DND-41 (cell line): ENCODE measurements around the gene PAGE2B.

Experiments used
- ATAC-seq: fragments of 200-7000 bp; cut with Tn5 transposase; 3 replicates; pipeline ENCODE4 v1.9.1; 2021; ENCODE audit warnings: low read depth; ENCODE audit not compliant: insufficient read depth
- DNase-seq: peaks from one replicate; pipeline ENCODE4 v3.0.0-alpha.2; 2020
- H2AFZ ChIP-seq: 2 replicates; pipeline ENCODE4 v1.6.0; 2012; ENCODE audit warnings: low read depth, low read length
- H3K27ac ChIP-seq: 2 replicates; pipeline ENCODE4 v1.5.1; 2012; ENCODE audit warnings: low read length, inconsistent platforms
- H3K27me3 ChIP-seq: fragments of 200-600 bp; sonication (generic); 2 replicates; pipeline ENCODE4 v1.6.0; 2012; ENCODE audit warnings: low read length, mild to moderate bottlenecking, inconsistent platforms; ENCODE audit not compliant: insufficient read depth, poor library complexity
- H3K36me3 ChIP-seq: 2 replicates; pipeline ENCODE4 v1.5.1; 2012; ENCODE audit warnings: low read length, inconsistent platforms; ENCODE audit not compliant: insufficient read depth
- H3K4me1 ChIP-seq: 2 replicates; pipeline ENCODE4 v1.5.1; 2012; ENCODE audit warnings: mild to moderate bottlenecking, low read length; ENCODE audit not compliant: insufficient read depth
- H3K4me2 ChIP-seq: 2 replicates; pipeline ENCODE4 v1.6.0; 2012; ENCODE audit warnings: mild to moderate bottlenecking, moderate library complexity, low read length, inconsistent platforms; ENCODE audit not compliant: insufficient read depth
- H3K4me3 ChIP-seq, 2 experiments: fragments of 200-600 bp in 1 of 2; shearing (Covaris generic) in 1 of 2; 2 replicates each; pipeline ENCODE4 v1.5.1; 2012 to 2016; ENCODE audit warnings: inconsistent platforms in 2 of 2, low read length in 2 of 2, mild to moderate bottlenecking in 2 of 2, low read depth in 1 of 2, moderate library complexity in 1 of 2
- H3K79me2 ChIP-seq: 2 replicates; pipeline ENCODE4 v1.6.0; 2012; ENCODE audit warnings: low read length, inconsistent platforms; ENCODE audit not compliant: insufficient read depth
- H3K9ac ChIP-seq: 2 replicates; pipeline ENCODE4 v1.6.0; 2012; ENCODE audit warnings: low read depth, mild to moderate bottlenecking, inconsistent platforms, low read length, moderate library complexity
- H3K9me3 ChIP-seq: 2 replicates; pipeline ENCODE4 v1.5.1; 2012; ENCODE audit warnings: low read length, moderate library complexity, mild to moderate bottlenecking, inconsistent platforms; ENCODE audit not compliant: insufficient read depth, severe bottlenecking
- H4K20me1 ChIP-seq: 2 replicates; pipeline ENCODE4 v1.6.0; 2012; ENCODE audit warnings: low read length; ENCODE audit not compliant: insufficient read depth
- CTCF ChIP-seq: IDR thresholded peaks from 2 replicates; pipeline ENCODE4 v1.5.1; 2012; ENCODE audit warnings: borderline replicate concordance, low read length, moderate library complexity, mild to moderate bottlenecking; ENCODE audit not compliant: poor library complexity, severe bottlenecking; ENCODE audit errors: extremely low read depth
- EZH2 ChIP-seq: IDR thresholded peaks from 3 replicates; pipeline ENCODE4 v1.6.1; 2012; ENCODE audit warnings: borderline replicate concordance, low read depth, mild to moderate bottlenecking, moderate library complexity, low read length, inconsistent platforms; ENCODE audit not compliant: severe bottlenecking

PAGE2B gene

GRCh38 chrX:55074851-55075467 lies at the start of gene PAGE2B:
PAGE2B (plus strand) TSS chrX:55075030; CDS start chrX:55076042, 1,012 bp downstream.
- ATAC-seq (no peak), DNase-seq (no peak)
- Histone ChIP-seq H3K36me3 (no peaks in the 10 kb centered on the region), H3K27me3 (no peaks in the 10 kb centered on the region), H3K9ac (no peak within 1 kb of the TSS), H3K27ac (no peak within 1 kb of the TSS), H3K9me3 (no peaks in the 10 kb centered on the region), H2AFZ (no peak within 1 kb of the TSS), H4K20me1 (no peaks in the 10 kb centered on the region), H3K79me2 (no peaks in the 10 kb centered on the region), H3K4me2 (no peak within 1 kb of the TSS), H3K4me1 (no peaks in the 10 kb centered on the region), H3K4me3 (no peak within 1 kb of the TSS)
- TF ChIP-seq EZH2 (no peak), CTCF (no peak)

GRCh38 chrX:55026143-55026542 lies 48.7 kb upstream of the PAGE2B start:
- H3K9ac ChIP-seq, result no peak overlapping the region
- DNase-seq (no peak), ATAC-seq (no peak)
- no peaks in the 10 kb centered on the region for H4K20me1 ChIP-seq
- TF ChIP-seq EZH2 (no peak), CTCF (no peak)
- no peak overlapping the region for H3K4me3 ChIP-seq
- H3K27me3 ChIP-seq, result no peaks in the 10 kb centered on the region
- no peaks in the 10 kb centered on the region for H3K9me3 ChIP-seq
- no peaks in the 10 kb centered on the region for H3K4me1 ChIP-seq
- no peak overlapping the region for H3K27ac ChIP-seq
- no peak overlapping the region for H2AFZ ChIP-seq
- H3K36me3 ChIP-seq, result no peaks in the 10 kb centered on the region
- no peak overlapping the region for H3K4me2 ChIP-seq
- H3K79me2 ChIP-seq, result no peaks in the 10 kb centered on the region

GRCh38 chrX:55026840-55027239 lies 48.0 kb upstream of the PAGE2B start:
- no peak overlapping the region for H3K4me2 ChIP-seq
- TF ChIP-seq CTCF, result no peak
- no peak for TF ChIP-seq EZH2
- no peak overlapping the region for H2AFZ ChIP-seq
- no peak overlapping the region for H3K9ac ChIP-seq
- H3K27me3 ChIP-seq, result no peaks in the 10 kb centered on the region
- H3K4me1 ChIP-seq, result no peaks in the 10 kb centered on the region
- H3K79me2 ChIP-seq, result no peaks in the 10 kb centered on the region
- H3K27ac ChIP-seq, result no peak overlapping the region
- H3K4me3 ChIP-seq, result no peak overlapping the region
- no peaks in the 10 kb centered on the region for H3K9me3 ChIP-seq
- no peaks in the 10 kb centered on the region for H4K20me1 ChIP-seq
- ATAC-seq (no peak), DNase-seq (no peak)
- H3K36me3 ChIP-seq, result no peaks in the 10 kb centered on the region

GRCh38 chrX:55028040-55028439 lies 46.8 kb upstream of the PAGE2B start:
- H3K36me3 ChIP-seq, result no peaks in the 10 kb centered on the region
- no peak overlapping the region for H3K9ac ChIP-seq
- H3K79me2 ChIP-seq, result no peaks in the 10 kb centered on the region
- ATAC-seq (no peak), DNase-seq (no peak)
- no peaks in the 10 kb centered on the region for H4K20me1 ChIP-seq
- H3K4me2 ChIP-seq, result no peak overlapping the region
- H3K27ac ChIP-seq, result no peak overlapping the region
- H3K4me1 ChIP-seq, result no peaks in the 10 kb centered on the region
- no peak overlapping the region for H3K4me3 ChIP-seq
- TF ChIP-seq EZH2 (no peak), CTCF (no peak)
- no peaks in the 10 kb centered on the region for H3K27me3 ChIP-seq
- no peaks in the 10 kb centered on the region for H3K9me3 ChIP-seq
- no peak overlapping the region for H2AFZ ChIP-seq
